OCI-LY7 (cell line): Measurements from ENCODE around the gene PIGQ. TPM values are rescaled to one million over a fixed set of nuclear protein-coding genes. Genes with fewer than 3 reads are reported as not detected.

Source experiments
- BruUV-seq: library from RNA; stranded (reverse); fragments of 400-500 nt; replicated peaks from 2 replicates; lab custom pipeline; 2021; lab: Mats Ljungman, UMichigan
- CTCF ChIA-PET: fragments of 300-600 bp; sonication (Branson Sonifier 250); formaldehyde crosslinking; loops from one replicate; lab custom pipeline; 2022; ENCODE audit warnings: antibody characterized with exemption; ENCODE audit not compliant: unreplicated experiment; lab: Charles Lee
- POLR2A ChIA-PET: fragments of 300-600 bp; sonication (Branson Sonifier 250); formaldehyde crosslinking; loops from one replicate; lab custom pipeline; 2022; ENCODE audit warnings: antibody characterized with exemption; lab: Charles Lee
- DNase-seq: peaks from one replicate; pipeline ENCODE4 v3.0.0-alpha.2; 2015; ENCODE audit warnings: low spot score
- H2AFZ ChIP-seq: fragments of 200-600 bp; sonication (generic), shearing (Covaris generic); 2 replicates; pipeline ENCODE4 v1.6.1; 2014; ENCODE audit warnings: mild to moderate bottlenecking, antibody characterized with exemption, low read length, moderate library complexity
- H3K27ac ChIP-seq: fragments of 200-600 bp; sonication (generic); 2 replicates; pipeline ENCODE4 v1.5.1; 2014; ENCODE audit warnings: mixed run types, low read depth, mild to moderate bottlenecking, moderate library complexity, low read length, inconsistent platforms; ENCODE audit not compliant: poor library complexity, severe bottlenecking
- H3K36me3 ChIP-seq: fragments of 200-600 bp; sonication (generic); 2 replicates; pipeline ENCODE4 v1.6.1; 2014; ENCODE audit warnings: mild to moderate bottlenecking, antibody characterized with exemption, low read length, moderate library complexity, mixed read lengths; ENCODE audit not compliant: insufficient read depth
- H3K4me1 ChIP-seq: fragments of 200-600 bp; sonication (generic); 2 replicates; pipeline ENCODE4 v1.5.1; 2014; ENCODE audit warnings: mild to moderate bottlenecking, low read length; ENCODE audit not compliant: insufficient read depth, poor library complexity, severe bottlenecking
- H3K4me2 ChIP-seq: fragments of 200-600 bp; sonication (generic); 2 replicates; pipeline ENCODE4 v1.6.1; 2014; ENCODE audit warnings: mild to moderate bottlenecking, low read length
- H3K4me3 ChIP-seq: fragments of 200-600 bp; sonication (generic); 2 replicates; pipeline ENCODE4 v1.5.1; 2014; ENCODE audit warnings: mild to moderate bottlenecking, low read depth, low read length; ENCODE audit not compliant: poor library complexity, severe bottlenecking
- H3K79me2 ChIP-seq: fragments of 200-600 bp; sonication (generic); 2 replicates; pipeline ENCODE4 v1.6.1; 2016; ENCODE audit warnings: low read depth, mild to moderate bottlenecking, low read length, moderate library complexity, mixed read lengths; ENCODE audit not compliant: insufficient read depth
- H3K9me2 ChIP-seq: fragments of 200-600 bp; sonication (generic); 2 replicates; pipeline ENCODE4 v1.6.1; 2016; ENCODE audit warnings: mild to moderate bottlenecking, low read length, mixed read lengths; ENCODE audit not compliant: insufficient read depth
- H3K9me3 ChIP-seq: fragments of 200-600 bp; sonication (generic); 2 replicates; pipeline ENCODE4 v1.6.1; 2014; ENCODE audit warnings: mild to moderate bottlenecking, mixed run types, low read length, mixed read lengths
- H4K20me1 ChIP-seq: fragments of 200-600 bp; sonication (generic); 2 replicates; pipeline ENCODE4 v1.6.1; 2014; ENCODE audit warnings: mild to moderate bottlenecking, antibody characterized with exemption, low read length, moderate library complexity, mixed read lengths; ENCODE audit not compliant: insufficient read depth
- EZH2phosphoT487 ChIP-seq: fragments of 200-600 bp; sonication (generic); IDR thresholded peaks from 2 replicates; pipeline ENCODE4 v1.6.1; 2018; ENCODE audit warnings: low read depth, borderline replicate concordance, mild to moderate bottlenecking, mixed run types, antibody characterized with exemption, low read length, moderate library complexity, mixed read lengths
- intact Hi-C: fragments of 100-400 bp; cut with micrococcal nuclease; formaldehyde crosslinking; loops from one replicate; pipeline ENCODE4 v1.10.0; 2022; ENCODE audit not compliant: unreplicated experiment
- total RNA-seq, 2 experiments: library from RNA; depleted of rRNA in 1 of 2; stranded (reverse); fragments of >200 nt in 1 of 2; shearing (Covaris generic) in 1 of 2; gene quantifications; 2 replicates each; pipeline ENCODE4 v1.2.3, GENCODE V29; 2014 to 2022
- TF ChIP-seq, protein P1 (sequence below): fragments of 200-600 bp; sonication (generic); conservative IDR thresholded peaks from 2 replicates; pipeline ENCODE4 v1.5.1; 2014; ENCODE audit warnings: mild to moderate bottlenecking, antibody characterized with exemption, low read length, moderate library complexity, mixed read lengths

The PIGQ gene
- total RNA-seq, 2 experiments from 2014 or later, result 39.0 to 54.2 TPM

DNA sequence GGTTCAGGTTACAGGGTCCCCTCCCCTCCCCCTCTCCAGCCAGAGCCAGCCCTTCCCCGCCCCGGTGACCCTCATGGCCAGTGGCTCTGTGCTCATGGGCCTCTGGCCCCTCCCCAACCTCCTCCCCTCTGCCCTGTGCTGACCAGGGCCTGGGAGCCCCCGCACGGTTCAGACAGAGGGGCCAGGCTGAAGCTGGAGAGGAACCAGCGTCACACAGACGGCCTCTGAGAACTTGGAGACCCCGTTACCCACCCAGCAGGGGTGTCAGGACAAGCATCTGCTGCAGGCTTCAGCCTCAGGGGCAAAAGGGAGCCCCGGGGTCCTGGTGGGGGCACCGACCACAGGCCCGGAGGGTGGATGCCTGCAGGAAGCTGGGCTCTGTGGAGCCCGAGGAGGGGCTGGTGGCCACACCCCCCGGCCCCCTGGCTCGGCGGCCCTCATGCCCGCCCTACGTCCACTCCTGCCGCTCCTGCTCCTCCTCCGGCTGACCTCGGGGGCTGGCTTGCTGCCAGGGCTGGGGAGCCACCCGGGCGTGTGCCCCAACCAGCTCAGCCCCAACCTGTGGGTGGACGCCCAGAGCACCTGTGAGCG lies 61.1 kb downstream of the PIGQ start, which contains the start of gene WFIKKN1:
Gene WFIKKN1, plus strand, starts transcription at position 171 of the 591 bp plus-strand sequence. Its CDS starts 269 bp downstream, at position 440.
- peaks cover 8% of the 10 kb centered on the region; the same call in 1 of the 2 replicates for H3K36me3 ChIP-seq
- DNase-seq, result no peak
- H3K4me2 ChIP-seq, result no peak within 1 kb of the TSS
- TF ChIP-seq EZH2phosphoT487, result no peak
- TF ChIP-seq, protein P1, sequence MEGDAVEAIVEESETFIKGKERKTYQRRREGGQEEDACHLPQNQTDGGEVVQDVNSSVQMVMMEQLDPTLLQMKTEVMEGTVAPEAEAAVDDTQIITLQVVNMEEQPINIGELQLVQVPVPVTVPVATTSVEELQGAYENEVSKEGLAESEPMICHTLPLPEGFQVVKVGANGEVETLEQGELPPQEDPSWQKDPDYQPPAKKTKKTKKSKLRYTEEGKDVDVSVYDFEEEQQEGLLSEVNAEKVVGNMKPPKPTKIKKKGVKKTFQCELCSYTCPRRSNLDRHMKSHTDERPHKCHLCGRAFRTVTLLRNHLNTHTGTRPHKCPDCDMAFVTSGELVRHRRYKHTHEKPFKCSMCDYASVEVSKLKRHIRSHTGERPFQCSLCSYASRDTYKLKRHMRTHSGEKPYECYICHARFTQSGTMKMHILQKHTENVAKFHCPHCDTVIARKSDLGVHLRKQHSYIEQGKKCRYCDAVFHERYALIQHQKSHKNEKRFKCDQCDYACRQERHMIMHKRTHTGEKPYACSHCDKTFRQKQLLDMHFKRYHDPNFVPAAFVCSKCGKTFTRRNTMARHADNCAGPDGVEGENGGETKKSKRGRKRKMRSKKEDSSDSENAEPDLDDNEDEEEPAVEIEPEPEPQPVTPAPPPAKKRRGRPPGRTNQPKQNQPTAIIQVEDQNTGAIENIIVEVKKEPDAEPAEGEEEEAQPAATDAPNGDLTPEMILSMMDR, result no peak
- no TSS peak for BruUV-seq
- ChIA-PET POLR2A (no interaction called here), CTCF (no interaction called here)
- H3K9me2 ChIP-seq, result no peaks in the 10 kb centered on the region
- no peak within 1 kb of the TSS for H3K4me3 ChIP-seq
- H3K9me3 ChIP-seq, result no peaks in the 10 kb centered on the region
- H3K27ac ChIP-seq, result no peak within 1 kb of the TSS
- peaks cover 8% of the 10 kb centered on the region; the same call in 1 of the 2 replicates for H3K79me2 ChIP-seq
- intact Hi-C loops, result no loop called here
- H2AFZ ChIP-seq, result no peak within 1 kb of the TSS
- no peaks in the 10 kb centered on the region for H4K20me1 ChIP-seq
- peaks cover 7% of the 10 kb centered on the region for H3K4me1 ChIP-seq

DNA sequence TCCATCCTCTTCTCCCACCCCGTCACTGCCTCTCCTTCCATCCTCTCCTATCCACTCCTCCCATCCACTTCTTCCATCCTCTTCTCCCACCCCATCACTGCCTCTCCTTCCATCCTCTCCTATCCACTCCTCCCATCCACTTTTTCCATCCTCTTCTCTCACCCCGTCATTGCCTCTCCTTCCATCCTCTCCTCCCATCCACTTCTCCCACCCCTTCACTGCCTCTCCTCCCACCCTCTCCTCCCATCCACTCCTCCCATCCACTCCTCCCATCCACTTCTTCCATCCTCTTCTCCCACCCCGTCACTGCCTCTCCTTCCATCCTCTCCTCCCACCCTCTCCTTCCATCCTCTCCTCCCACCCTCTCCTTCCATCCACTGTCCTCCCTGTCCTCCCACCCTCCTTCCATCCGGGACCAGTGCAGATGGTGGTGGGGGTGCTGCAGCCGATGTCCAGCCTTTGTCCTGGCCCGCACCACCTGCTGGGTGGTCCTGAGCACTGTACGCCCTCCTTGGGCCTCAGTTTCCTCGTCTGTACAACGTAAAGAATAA lies 62.1 kb downstream of the PIGQ start:
- Histone ChIP-seq H3K36me3 (peaks cover 8% of the 10 kb centered on the region; the same call in 1 of the 2 replicates), H3K79me2 (peaks cover 8% of the 10 kb centered on the region; the same call in 1 of the 2 replicates), H2AFZ (no peak overlapping the region), H3K4me3 (no peak overlapping the region), H3K9me2 (no peaks in the 10 kb centered on the region), H4K20me1 (no peaks in the 10 kb centered on the region), H3K4me1 (peaks cover 7% of the 10 kb centered on the region), H3K4me2 (no peak overlapping the region), H3K27ac (no peak overlapping the region), H3K9me3 (no peaks in the 10 kb centered on the region)
- intact Hi-C loops, result no loop called here
- ChIA-PET POLR2A (no interaction called here), CTCF (no interaction called here)
- no peak for DNase-seq
- TF ChIP-seq, protein P1, result no peak
- TF ChIP-seq EZH2phosphoT487, result no peak
- no TSS peak for BruUV-seq
